Prostate gland (tissue), 2 donors: ENCODE measurements around the gene BSPRY. TPM values are rescaled to one million over a fixed set of nuclear protein-coding genes. Genes with fewer than 3 reads are reported as not detected.
A peak's percentile ranks its signal among the peaks of the same experiment; 100 is the strongest.

Source experiments
- DNase-seq: peaks from one replicate; pipeline ENCODE4 v3.0.0-alpha.2; 2019; ENCODE audit warnings: low spot score
- H3K27ac ChIP-seq, 2 donors: fragments of 200-600 bp; sonication (generic); 2 replicates each; pipeline ENCODE4 v1.5.1; 2017 to 2019
- H3K27me3 ChIP-seq: fragments of 200-600 bp; sonication (generic); replicated peaks from 2 replicates; pipeline ENCODE4 v1.5.1; 2019; ENCODE audit not compliant: insufficient read depth
- H3K36me3 ChIP-seq, 2 donors: fragments of 200-600 bp; sonication (generic); 1 replicate in 1 of 2; 2 replicates in 1 of 2; pipeline versions ENCODE4 v1.5.1 to v1.8.1; 2017 to 2019
- H3K4me1 ChIP-seq: fragments of 200-600 bp; sonication (generic); replicated peaks from 2 replicates; pipeline ENCODE4 v1.5.1; 2019
- H3K4me3 ChIP-seq, 2 donors: fragments of 200-600 bp; sonication (generic); 2 replicates each; pipeline ENCODE4 v1.5.1; 2017 to 2019
- H3K9me3 ChIP-seq: fragments of 200-600 bp; sonication (generic); 2 replicates; pipeline ENCODE4 v1.5.1; 2017
- CTCF ChIP-seq, 4 experiments: fragments of 200-600 bp in 2 of 4; fragments of 450-650 bp in 2 of 4; sonication (generic) in 2 of 4; IDR thresholded peaks; 1 replicate in 3 of 4; 2 replicates in 1 of 4; pipeline ENCODE4 v1.5.1; 2016 to 2019; ENCODE audit warnings: antibody characterized with exemption in 4 of 4, mild to moderate bottlenecking in 2 of 4, moderate library complexity in 2 of 4
- POLR2A ChIP-seq: fragments of 450-650 bp; IDR thresholded peaks from one replicate; pipeline ENCODE4 v1.6.1; 2016; ENCODE audit warnings: antibody characterized with exemption, mild to moderate bottlenecking
- POLR2AphosphoS5 ChIP-seq: sonication (generic); formaldehyde crosslinking; IDR thresholded peaks from one replicate; pipeline ENCODE4 v1.6.1; 2017; ENCODE audit warnings: antibody characterized with exemption
- WGBS: methylation state at CpG from one replicate; pipeline ENCODE4 v1.1.5; 2018; 5-methylcytosine and 5-hydroxymethylcytosine counted together
- intact Hi-C: fragments of 100-400 bp; cut with DNase I; formaldehyde crosslinking; loops from one replicate; pipeline ENCODE4 v1.14.2; 2022
- total RNA-seq, 2 donors: library from RNA; depleted of rRNA; stranded (reverse); fragments of >200 nt; gene quantifications; one replicate each; pipeline ENCODE4 v1.1.0, GENCODE V29; 2016

Gene BSPRY
- total RNA-seq, 2 donors from 2014 or later, result 8.4 to 21.8 TPM

- H3K9me3 ChIP-seq, result no peaks in the 10 kb centered on the region
- peak in 1 of 4 experiments; percentile 9 for TF ChIP-seq CTCF (IDR thresholded peaks at IDR 0.05)
- peak; percentile 44 for TF ChIP-seq POLR2A
- peak; percentile 89 for TF ChIP-seq POLR2AphosphoS5
- H3K4me1 ChIP-seq, result no peaks in the 10 kb centered on the region
- H3K27ac ChIP-seq, result peak within 1 kb of the TSS; percentile 82 to 87
- peak within 1 kb of the TSS; percentile 59 to 83 for H3K4me3 ChIP-seq
- intact Hi-C loops, result no loop called here
- H3K27me3 ChIP-seq, result no peaks in the 10 kb centered on the region
- under 1% methylated on average over 43 of the region's 46 CpGs for WGBS
- DNase-seq, result peak; percentile 77
- no peaks in the 10 kb centered on the region for H3K36me3 ChIP-seq
These were observed 9.2 kb upstream of the BSPRY start, which contains the start of gene WDR31 for GRCh38 chr9:113340011-113340699. TSS of gene WDR31 (minus strand) at chr9:113340275. CDS start at chr9:113332022, 8,253 bp downstream.

DNA sequence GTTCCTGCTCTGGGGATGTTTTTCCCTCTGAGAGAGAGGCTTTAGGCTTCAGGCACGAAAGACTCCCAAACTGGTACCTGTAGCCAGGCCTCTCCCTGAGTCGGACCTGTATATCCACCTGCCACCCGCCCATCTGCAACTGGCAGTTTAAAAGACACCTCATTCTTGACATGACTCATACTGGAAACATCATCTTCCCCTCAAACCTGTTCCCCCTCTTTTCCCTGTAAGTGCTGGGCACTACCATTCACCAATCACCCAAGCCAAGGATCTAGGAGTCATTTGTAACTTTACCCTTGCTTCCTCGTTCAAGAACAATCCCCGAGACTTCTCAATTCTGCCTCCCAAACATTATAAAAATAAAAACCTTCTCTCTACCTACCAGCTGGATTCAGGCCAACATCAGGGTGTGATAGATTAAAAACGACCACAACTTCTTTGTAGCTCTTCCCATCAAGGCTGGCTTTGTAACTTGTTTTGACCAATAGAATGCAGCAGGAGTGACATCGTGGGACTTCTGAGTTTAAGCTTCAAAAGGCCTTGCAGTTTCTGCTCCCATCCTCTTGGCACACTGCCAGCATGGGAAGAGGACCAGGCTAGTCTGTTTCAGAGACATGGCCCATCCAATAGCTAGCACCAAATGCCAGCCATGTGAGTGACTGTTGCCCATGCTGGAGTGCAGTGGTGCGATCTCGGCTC is 7.5 kb upstream of the BSPRY start:
- 50% methylated on average over 9 of the region's 9 CpGs for WGBS
- Histone ChIP-seq H3K27me3 (no peaks in the 10 kb centered on the region), H3K4me3 (no peak overlapping the region), H3K36me3 (no peaks in the 10 kb centered on the region), H3K27ac (peak overlapping the region in 1 of 2 donors; percentile 9), H3K4me1 (no peaks in the 10 kb centered on the region), H3K9me3 (no peaks in the 10 kb centered on the region)
- no peak for TF ChIP-seq CTCF (IDR thresholded peaks at IDR 0.05)
- TF ChIP-seq POLR2AphosphoS5, result peak; percentile 58
- peak; percentile 73 for DNase-seq
- intact Hi-C loops, result no loop called here

DNA sequence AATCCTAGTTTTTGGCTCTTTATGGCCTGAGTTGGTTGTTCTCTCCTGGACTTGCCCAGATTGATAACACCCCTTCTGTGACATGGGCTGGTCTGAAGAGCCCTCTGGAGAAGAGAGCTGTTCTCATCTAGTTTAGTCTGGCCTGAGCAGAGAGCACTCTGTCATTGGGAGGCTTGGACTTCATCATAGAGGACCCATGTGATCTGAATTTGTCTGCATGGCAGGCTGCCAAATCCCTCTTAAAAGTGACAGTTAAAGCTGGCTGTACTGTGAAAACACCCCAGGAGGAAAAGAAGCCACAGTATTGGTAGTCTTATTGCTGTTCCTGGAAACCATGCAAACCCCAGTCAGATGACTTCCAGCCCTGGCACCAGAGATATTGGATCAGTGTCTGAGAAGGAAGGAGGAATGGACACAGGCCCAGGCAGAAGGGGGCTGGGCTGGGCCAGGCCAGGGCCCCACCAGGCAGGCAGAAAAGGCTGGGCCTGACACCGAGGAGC is 5.6 kb upstream of the BSPRY start:
- WGBS, result 31% methylated on average over 1 of the region's 1 CpG
- peak overlapping the region; percentile 63 to 70 for H3K27ac ChIP-seq
- peak; percentile 87 for TF ChIP-seq POLR2AphosphoS5
- TF ChIP-seq POLR2A, result peak; percentile 21
- TF ChIP-seq CTCF (IDR thresholded peaks at IDR 0.05), result no peak
- no peaks in the 10 kb centered on the region for H3K4me1 ChIP-seq
- H3K4me3 ChIP-seq, result no peak overlapping the region
- peak; percentile 88 for DNase-seq
- intact Hi-C loops, result no loop called here
- H3K27me3 ChIP-seq, result no peaks in the 10 kb centered on the region
- no peaks in the 10 kb centered on the region for H3K9me3 ChIP-seq
- H3K36me3 ChIP-seq, result no peaks in the 10 kb centered on the region

- Histone ChIP-seq H3K4me3 (no peak overlapping the region), H3K4me1 (no peaks in the 10 kb centered on the region), H3K36me3 (no peaks in the 10 kb centered on the region), H3K27me3 (no peaks in the 10 kb centered on the region), H3K9me3 (no peaks in the 10 kb centered on the region), H3K27ac (no peak overlapping the region)
- 47% methylated on average over 2 of the region's 2 CpGs for WGBS
- intact Hi-C loops, result no loop called here
- DNase-seq, result no peak
- no peak for TF ChIP-seq POLR2AphosphoS5
- no peak for TF ChIP-seq POLR2A
- TF ChIP-seq CTCF (IDR thresholded peaks at IDR 0.05), result no peak
These were observed 4.2 kb upstream of the BSPRY start for GRCh38 chr9:113345190-113345589.
